GM18507 (cell line): ENCODE results near the gene RAD21L1.

Experiments
- DNase-seq: peaks from one replicate; pipeline ENCODE4 v3.0.0; 2011; ENCODE audit warnings: low read depth; ENCODE audit not compliant: insufficient read length; ENCODE audit errors: extremely low spot score
- FAIRE-seq: peaks from 2 replicates; lab custom pipeline; 2011; peaks lifted over from hg19 to GRCh38; lab: Jason Lieb, UNC

Gene RAD21L1

GRCh38 chr20:1198751-1199150, 27.1 kb upstream of the RAD21L1 start:
- FAIRE-seq (no peak), DNase-seq (no peak)

GRCh38 chr20:1199212-1199873, 26.5 kb upstream of the RAD21L1 start:
- FAIRE-seq (no peak), DNase-seq (no peak)

GRCh38 chr20:1199964-1200363, 25.9 kb upstream of the RAD21L1 start:
- no peak for FAIRE-seq

GRCh38 chr20:1202762-1203504, 22.9 kb upstream of the RAD21L1 start, which contains the start of gene C20orf202:
Gene C20orf202 (plus strand): TSS chr20:1203454. CDS start chr20:1203586, 132 bp downstream.
- DNase-seq (no peak), FAIRE-seq (no peak)

More at GRCh38 chr20:1199964-1200363, 25.9 kb upstream of the RAD21L1 start:
- no peak for DNase-seq

GRCh38 chr20:1203630-1204029, 22.2 kb upstream of the RAD21L1 start:
- DNase-seq (no peak), FAIRE-seq (no peak)

- DNase-seq (no peak), FAIRE-seq (no peak)
These were observed 21.7 kb upstream of the RAD21L1 start for GRCh38 chr20:1204113-1204512.

- no peak for FAIRE-seq
These were observed 21.3 kb upstream of the RAD21L1 start for GRCh38 chr20:1204576-1204975.

GRCh38 chr20:1205802-1206201, 20.0 kb upstream of the RAD21L1 start:
- no peak for FAIRE-seq
- DNase-seq = no peak

More at GRCh38 chr20:1204576-1204975, 21.3 kb upstream of the RAD21L1 start:
- DNase-seq = no peak

- DNase-seq (no peak), FAIRE-seq (no peak)
These were observed 19.3 kb upstream of the RAD21L1 start for GRCh38 chr20:1206366-1207148.

- no peak for DNase-seq
- FAIRE-seq = no peak
These were observed 18.5 kb upstream of the RAD21L1 start for GRCh38 chr20:1207293-1207878.

- DNase-seq = no peak
- FAIRE-seq = no peak
These were observed 16.1 kb upstream of the RAD21L1 start for GRCh38 chr20:1209447-1210387.

- FAIRE-seq = no peak
- DNase-seq = no peak
These were observed 15.3 kb upstream of the RAD21L1 start for GRCh38 chr20:1210501-1210900.

- no peak for FAIRE-seq
- no peak for DNase-seq
These were observed 13.8 kb upstream of the RAD21L1 start for GRCh38 chr20:1212023-1212422.

- DNase-seq = peak; percentile 32
- FAIRE-seq = peak; percentile 78
These were observed 13.0 kb upstream of the RAD21L1 start for GRCh38 chr20:1212607-1213396.

GRCh38 chr20:1214838-1215261, 11.0 kb upstream of the RAD21L1 start:
- DNase-seq (no peak), FAIRE-seq (no peak)

- no peak for DNase-seq
- no peak for FAIRE-seq
These were observed 10.3 kb upstream of the RAD21L1 start for GRCh38 chr20:1215386-1216170.
